ENCODE results near the gene WDR62.

Gene WDR62

GRCh38 chr19:36140304-36141038, 85.8 kb downstream of the WDR62 start:
- DNase-seq (ENCODE audit: low read depth in 2 of 2): peak in 1 of 2 donors; percentile 14

- peak; percentile 79 to 89 for DNase-seq (ENCODE audit: low read depth in 2 of 2)
Measured at GRCh38 chr19:36141039-36141927, 86.6 kb downstream of the WDR62 start.

GRCh38 chr19:36142046-36142445, 87.3 kb downstream of the WDR62 start:
- DNase-seq (ENCODE audit: low read depth in 2 of 2): no peak

GRCh38 chr19:36142496-36142895, 87.8 kb downstream of the WDR62 start:
- no peak for DNase-seq (ENCODE audit: low read depth in 2 of 2)

GRCh38 chr19:36144624-36145023, 89.9 kb downstream of the WDR62 start:
- no peak for DNase-seq (ENCODE audit: low read depth in 2 of 2)

- no peak for DNase-seq (ENCODE audit: low read depth in 2 of 2)
Measured at GRCh38 chr19:36149673-36150406, 95.1 kb downstream of the WDR62 start.

- no peak for DNase-seq (ENCODE audit: low read depth in 2 of 2)
Measured at GRCh38 chr19:36150586-36150985, 95.9 kb downstream of the WDR62 start.

GRCh38 chr19:36151144-36152018, 96.7 kb downstream of the WDR62 start:
- DNase-seq (ENCODE audit: low read depth in 2 of 2): no peak

GRCh38 chr19:36152019-36152351, 97.3 kb downstream of the WDR62 start:
- no peak for DNase-seq (ENCODE audit: low read depth in 2 of 2)

GRCh38 chr19:36152352-36153091, 97.8 kb downstream of the WDR62 start, which contains the start of gene COX7A1:
TSS of gene COX7A1 (minus strand) at chr19:36152447. CDS start at chr19:36152407, 40 bp downstream.
- DNase-seq (ENCODE audit: low read depth in 2 of 2): no peak

- no peak for DNase-seq (ENCODE audit: low read depth in 2 of 2)
Measured at GRCh38 chr19:36153126-36153525, 98.4 kb downstream of the WDR62 start.
